Coronary artery (tissue), 2 donors: ENCODE measurements around the gene FER.
"Not testable (repeated sequence)": the region's sequence is repeated elsewhere in the genome, so short reads cannot be mapped to it uniquely, and the experiment has no call there.

Experiments
- DNase-seq: peaks from one replicate; pipeline ENCODE4 v3.0.0-alpha.2; 2017; ENCODE audit warnings: low spot score
- H3K27ac ChIP-seq, 2 donors: fragments of 200-600 bp; sonication (generic); one replicate each; pipeline ENCODE4 v1.5.1; 2016 to 2019
- H3K4me3 ChIP-seq: fragments of 200-600 bp; sonication (generic); 2 replicates; pipeline ENCODE4 v1.5.1; 2016; ENCODE audit warnings: mild to moderate bottlenecking, moderate library complexity
- CTCF ChIP-seq: fragments of 200-600 bp; sonication (generic); IDR thresholded peaks from one replicate; pipeline ENCODE4 v1.5.1; 2019; ENCODE audit warnings: antibody characterized with exemption

FER gene

DNA sequence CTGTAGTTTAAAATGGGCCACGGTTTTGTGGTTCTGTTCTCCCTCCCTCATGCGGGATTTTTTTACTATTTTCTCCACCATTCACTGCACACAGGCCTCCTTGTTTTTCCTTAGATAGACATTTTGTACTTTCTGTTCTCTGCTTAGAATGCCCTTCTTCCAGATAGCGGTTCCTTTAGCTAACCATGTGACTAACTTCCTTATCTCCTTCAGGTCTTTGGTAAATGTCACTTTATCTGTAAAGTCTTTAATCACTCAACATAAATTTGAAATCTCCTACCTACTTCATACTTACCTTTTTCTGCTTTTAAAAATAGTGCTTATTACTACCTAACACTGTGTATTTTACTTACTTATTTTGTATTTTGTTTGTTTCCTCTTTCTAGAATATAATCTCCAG lies 15.0 kb downstream of the FER start:
- Histone ChIP-seq H3K4me3 (no peak overlapping the region), H3K27ac (no peak overlapping the region)
- no peak for TF ChIP-seq CTCF
- DNase-seq = no peak

- DNase-seq = no peak
- H3K4me3 ChIP-seq = no peak overlapping the region
- TF ChIP-seq CTCF = no peak
- no peak overlapping the region for H3K27ac ChIP-seq
These were observed 15.7 kb downstream of the FER start for GRCh38 chr5:108763222-108763916.

DNA sequence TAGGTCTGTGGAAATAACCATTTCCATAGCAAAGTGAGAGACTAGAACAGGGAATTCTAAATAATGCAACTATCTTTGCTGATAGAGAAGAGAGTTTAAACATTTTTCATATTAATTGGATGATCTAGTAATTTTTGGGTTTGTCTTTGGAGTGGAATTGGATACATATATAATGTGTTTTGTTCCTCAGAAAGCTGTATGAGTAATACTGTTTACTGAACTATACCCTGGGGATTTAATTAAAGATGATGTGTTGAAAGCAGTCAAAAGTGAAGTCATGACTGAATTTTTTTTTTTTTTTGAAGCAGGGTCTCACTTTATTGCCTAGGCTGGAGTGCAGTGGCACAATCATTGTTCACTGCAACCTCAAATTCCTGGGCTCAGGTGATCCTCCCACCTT lies 17.9 kb downstream of the FER start:
- no peak for TF ChIP-seq CTCF
- no peak for DNase-seq
- no peak overlapping the region for H3K27ac ChIP-seq
- no peak overlapping the region for H3K4me3 ChIP-seq

DNA sequence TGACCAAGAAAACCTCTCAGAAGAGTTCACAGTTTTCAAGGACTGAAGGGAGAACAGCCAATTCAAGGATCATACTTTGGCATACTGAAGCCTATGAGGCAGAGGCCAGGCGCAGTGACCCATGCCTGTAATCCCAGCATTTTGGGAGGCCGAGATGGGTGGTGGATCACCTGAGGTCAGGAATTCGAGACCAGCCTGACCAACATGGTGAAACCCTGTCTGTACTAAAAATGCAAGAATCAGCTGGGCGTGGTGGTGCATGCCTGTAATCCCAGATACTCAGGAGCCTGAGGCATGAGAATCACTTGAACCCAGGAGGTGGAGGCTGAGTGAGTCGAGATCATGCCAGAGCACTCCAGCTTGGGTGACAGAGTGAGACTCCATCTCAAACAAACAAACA lies 19.2 kb downstream of the FER start:
- H3K4me3 ChIP-seq, H3K27ac ChIP-seq: not testable (repeated sequence)

GRCh38 chr5:108769352-108769751 lies 21.7 kb downstream of the FER start:
- no peak for TF ChIP-seq CTCF
- no peak overlapping the region for H3K27ac ChIP-seq
- H3K4me3 ChIP-seq = no peak overlapping the region
- no peak for DNase-seq

More for the DNA sequence above, 19.2 kb downstream of the FER start:
- not testable (repeated sequence) for DNase-seq

- DNase-seq = no peak
- Histone ChIP-seq H3K27ac (no peak overlapping the region), H3K4me3 (no peak overlapping the region)
- no peak for TF ChIP-seq CTCF
These were observed 24.9 kb downstream of the FER start for GRCh38 chr5:108772626-108773025.

DNA sequence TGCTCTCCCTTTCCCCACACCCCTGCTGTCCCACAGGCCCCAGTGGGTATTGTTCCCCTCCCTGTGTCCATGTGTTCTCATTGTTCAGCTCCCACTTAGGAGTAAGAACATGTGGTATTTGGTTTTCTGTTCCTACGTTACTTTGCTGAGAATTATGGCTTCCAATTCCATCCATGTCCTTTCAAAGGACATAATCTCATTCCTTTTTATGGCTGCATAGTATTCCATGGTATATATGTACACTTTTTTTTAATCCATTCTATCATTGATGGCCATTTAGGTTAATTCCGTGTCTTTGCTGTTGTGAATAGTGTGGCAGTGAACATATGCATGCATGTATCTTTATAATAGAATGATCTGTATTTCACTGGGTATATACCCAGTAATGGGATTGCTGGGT lies 25.6 kb downstream of the FER start:
- H3K27ac ChIP-seq = no peak overlapping the region
- H3K4me3 ChIP-seq = no peak overlapping the region
- DNase-seq = no peak
- no peak for TF ChIP-seq CTCF

DNA sequence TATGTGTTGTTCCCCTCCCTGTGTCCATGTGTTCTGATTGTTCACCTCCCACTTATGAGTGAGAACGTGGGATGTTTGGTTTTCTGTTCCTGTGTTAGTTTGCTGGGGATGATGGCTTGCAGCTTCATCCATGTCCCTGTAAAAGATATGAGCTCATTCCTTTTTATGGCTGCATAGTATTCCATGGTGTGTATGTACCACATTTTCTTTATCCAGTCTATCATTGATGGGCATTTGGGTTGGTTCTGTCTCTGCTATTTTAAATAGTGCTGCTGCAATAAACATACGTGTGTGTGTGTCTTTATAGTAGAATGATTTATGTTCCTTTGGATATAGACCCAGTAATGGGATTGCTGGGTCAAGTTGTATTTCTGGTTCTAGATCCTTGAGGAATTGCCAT lies 26.4 kb downstream of the FER start:
- DNase-seq, H3K4me3 ChIP-seq, H3K27ac ChIP-seq: not testable (repeated sequence)

DNA sequence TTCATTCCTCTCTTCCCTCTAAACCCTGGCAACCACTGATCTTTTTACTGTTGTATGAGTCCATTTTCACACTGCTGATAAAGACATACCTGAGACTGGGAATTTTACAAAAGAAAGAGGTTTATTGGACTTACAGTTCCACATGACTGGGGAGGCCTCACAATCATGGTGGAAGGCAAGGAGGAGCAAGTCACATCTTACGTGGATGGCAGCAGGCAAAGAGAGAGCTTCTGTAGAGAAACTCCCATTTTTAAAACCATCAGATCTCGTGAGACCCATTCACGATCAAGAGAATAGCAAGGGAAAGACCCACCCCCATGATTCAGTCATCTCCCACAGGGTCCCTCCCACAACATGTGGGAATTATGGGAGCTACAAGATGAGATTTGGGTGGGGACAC lies 29.9 kb downstream of the FER start:
- not testable (repeated sequence) for H3K4me3 ChIP-seq, DNase-seq, H3K27ac ChIP-seq

DNA sequence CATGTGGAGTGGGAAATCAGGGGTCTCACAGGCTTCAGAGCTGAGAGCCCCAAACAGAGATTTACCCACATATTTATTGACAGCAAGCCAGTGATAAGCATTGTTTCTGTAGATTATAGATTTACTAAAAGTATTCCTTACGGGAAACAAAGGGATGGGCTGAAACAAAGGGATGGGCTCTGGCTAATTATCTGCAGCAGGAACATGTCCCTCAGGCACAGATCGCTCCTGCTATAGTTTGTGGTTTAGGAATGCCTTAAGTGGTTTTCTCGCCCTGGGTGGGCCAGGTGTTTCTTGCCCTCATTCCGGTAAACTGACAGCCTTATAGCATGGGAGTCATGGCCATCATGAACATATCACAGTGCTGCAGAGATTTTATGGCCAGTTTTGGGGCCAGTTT lies 36.9 kb downstream of the FER start:
- not testable (repeated sequence) for H3K4me3 ChIP-seq, DNase-seq, H3K27ac ChIP-seq
